Cardiac atrium fibroblast (primary cell): ENCODE results near the gene PCDHGA6. TPM values are rescaled to one million over a fixed set of nuclear protein-coding genes. Genes with fewer than 3 reads are reported as not detected.

Experiments used
- total RNA-seq: library from RNA; depleted of rRNA; stranded (reverse); fragments of >200 nt; gene quantifications from 2 replicates; pipeline ENCODE4 v1.2.3, GENCODE V29; 2015

Gene PCDHGA6
- 1.1 and 3.4 TPM in 2 replicates for total RNA-seq

DNA sequence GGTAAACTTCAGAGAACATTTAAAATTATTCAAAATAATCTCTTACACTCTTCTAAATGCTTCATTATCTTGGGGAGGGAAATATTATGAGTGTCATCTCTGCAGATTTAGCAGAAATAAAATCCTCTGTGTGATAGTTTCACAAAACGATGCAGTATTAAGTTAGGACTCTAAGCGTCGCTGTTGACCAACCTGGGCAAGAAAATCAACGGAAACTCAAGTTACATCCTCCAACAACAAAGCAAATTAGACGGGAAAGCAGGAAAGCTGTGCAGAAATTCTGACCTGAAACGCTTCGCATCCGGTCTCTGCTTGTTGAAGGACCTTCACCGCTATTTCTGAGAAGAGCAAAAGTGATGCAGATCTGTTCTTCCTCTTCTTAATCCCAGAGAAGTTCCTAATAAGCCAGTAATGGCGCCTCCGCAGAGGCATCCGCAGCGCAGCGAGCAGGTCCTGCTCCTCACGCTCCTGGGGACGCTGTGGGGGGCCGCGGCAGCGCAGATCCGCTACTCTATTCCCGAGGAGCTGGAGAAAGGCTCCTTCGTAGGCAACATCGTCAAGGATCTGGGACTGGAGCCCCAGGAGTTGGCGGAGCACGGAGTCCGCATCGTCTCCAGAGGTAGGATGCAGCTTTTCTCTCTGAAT, at the start of gene PCDHGA6:
PCDHGA6 (plus strand) TSS at position 219 of the 645 bp plus-strand sequence; CDS start at position 412, 193 bp downstream.

DNA sequence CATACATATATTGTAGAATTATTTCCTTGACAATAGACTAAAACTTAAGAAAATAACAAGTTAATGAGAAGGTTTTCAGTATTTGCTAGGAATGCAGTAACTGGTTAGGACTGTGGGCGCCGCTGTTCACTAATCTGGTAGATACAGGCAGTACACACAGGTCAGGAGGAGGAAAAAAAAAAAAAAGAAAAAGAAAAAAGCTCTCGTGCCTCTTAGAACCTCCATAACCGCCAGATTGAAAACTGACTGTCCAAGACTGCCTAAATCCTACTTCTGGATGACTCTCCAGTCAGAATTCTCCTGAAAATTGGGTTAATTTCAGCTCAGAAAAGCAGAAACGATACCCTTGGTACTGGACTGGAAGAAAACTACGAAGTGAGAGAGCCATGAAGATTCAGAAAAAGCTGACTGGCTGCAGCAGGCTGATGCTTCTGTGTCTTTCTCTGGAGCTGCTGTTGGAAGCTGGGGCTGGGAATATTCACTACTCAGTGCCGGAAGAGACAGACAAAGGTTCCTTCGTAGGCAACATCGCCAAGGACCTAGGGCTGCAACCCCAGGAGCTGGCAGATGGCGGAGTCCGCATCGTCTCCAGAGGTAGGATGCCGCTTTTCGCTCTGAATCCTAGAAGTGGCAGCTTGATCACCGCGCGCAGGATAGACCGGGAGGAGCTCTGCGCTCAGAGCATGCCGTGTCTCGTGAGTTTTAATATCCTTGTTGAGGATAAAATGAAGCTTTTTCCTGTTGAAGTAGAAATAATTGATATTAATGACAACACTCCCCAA, 43.2 kb upstream of the PCDHGA6 start, which contains the start of gene PCDHGA1:
PCDHGA1 (plus strand) TSS at position 216 of the 782 bp plus-strand sequence.

DNA sequence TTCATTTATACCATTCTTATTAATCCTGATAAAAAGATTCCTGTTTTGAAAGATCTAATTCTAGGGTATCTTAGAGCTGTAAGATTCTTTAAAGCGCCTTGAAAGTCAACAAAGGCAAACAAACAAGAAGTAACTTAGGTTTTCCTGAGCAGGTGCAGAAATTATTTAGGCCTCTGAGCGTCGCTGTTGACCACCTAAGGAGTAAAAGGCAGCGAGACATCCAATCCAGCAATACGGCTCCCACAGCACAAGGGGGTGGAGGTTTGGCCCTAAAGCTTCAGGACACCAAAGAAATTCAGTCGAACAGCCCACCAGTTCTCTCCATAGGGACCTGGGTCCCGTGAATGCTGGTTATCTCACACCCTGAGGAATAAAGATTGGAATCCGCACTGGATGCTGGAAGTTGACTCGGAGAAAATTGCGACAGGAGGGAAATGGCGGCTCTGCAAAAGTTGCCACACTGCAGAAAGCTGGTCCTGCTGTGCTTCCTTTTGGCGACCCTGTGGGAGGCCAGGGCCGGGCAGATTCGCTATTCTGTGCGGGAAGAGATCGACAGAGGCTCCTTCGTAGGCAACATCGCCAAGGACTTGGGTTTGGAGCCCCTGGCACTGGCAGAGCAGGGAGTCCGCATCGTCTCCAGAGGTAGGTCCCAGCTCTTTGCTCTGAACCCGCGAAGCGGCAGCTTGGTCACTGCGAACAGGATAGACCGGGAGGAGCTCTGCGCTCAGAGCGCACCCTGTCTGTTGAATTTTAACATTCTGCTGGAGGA, 35.0 kb upstream of the PCDHGA6 start, which contains the start of gene PCDHGA2:
PCDHGA2 (plus strand) TSS at position 223 of the 769 bp plus-strand sequence.

DNA sequence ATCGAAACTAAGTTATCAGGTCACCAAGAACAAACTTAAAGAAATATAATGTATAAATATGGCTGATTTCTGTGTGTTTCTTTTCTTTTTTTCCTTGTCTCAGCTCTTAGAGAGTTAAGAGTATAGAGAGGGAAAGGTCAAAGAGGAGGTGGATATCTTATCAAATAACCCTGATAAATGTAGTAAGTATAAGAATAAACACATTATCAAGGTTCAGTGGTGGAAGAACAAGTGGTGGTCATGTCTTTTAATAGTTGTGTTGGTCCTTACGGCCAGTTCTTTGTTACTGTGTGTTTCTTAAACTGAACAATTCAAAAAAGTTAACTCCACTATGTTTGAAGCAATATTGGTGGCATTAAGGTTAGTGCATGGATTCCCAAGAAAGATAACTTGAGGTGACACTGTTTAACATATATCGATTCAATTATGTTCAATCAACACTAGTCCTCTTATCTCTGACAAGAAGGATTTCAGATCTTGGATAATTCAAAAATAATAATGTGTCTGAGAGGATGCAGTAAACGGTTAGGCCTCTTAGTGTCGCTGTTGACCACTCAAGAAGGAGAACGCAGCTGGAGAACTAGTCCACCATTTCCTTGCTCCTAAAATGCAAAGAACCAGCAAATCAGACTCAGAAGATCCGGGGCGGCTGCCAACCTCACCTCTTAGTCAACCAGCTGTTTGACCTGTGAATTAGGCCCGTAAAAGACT, 30.3 kb upstream of the PCDHGA6 start, which contains the start of gene PCDHGA3:
PCDHGA3 (plus strand) TSS at position 588 of the 711 bp plus-strand sequence. CDS start 205 bp downstream, outside the sequence.

DNA sequence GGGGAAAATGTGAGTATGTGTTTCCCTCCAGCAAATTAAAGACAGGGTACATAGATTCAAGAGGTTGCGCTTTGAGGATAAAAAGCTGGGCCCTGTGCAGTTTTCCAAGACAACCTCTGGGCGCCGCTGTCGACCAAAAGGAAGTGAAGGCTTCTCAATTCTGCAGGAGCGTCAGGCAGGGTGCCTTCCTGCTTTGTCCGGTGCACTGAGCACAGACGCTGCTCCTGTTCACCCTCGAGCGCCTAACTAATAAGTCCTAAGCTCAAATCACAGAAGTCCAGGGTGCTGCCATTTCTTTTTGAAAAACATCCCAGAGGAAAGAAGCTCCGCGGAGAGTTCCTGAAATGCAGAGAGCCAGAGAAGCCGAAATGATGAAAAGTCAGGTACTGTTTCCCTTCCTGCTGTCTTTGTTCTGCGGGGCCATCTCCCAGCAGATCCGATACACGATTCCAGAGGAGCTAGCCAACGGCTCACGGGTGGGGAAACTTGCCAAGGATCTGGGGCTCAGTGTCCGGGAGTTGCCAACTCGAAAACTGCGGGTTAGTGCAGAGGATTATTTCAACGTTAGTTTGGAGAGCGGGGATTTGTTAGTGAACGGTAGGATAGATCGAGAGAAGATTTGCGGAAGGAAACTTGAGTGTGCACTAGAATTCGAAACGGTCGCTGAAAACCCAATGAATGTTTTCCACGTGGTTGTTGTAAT, 23.6 kb upstream of the PCDHGA6 start, which contains the start of gene PCDHGB1:
PCDHGB1 (plus strand) TSS at position 183 of the 703 bp plus-strand sequence; CDS start at position 345, 162 bp downstream.

DNA sequence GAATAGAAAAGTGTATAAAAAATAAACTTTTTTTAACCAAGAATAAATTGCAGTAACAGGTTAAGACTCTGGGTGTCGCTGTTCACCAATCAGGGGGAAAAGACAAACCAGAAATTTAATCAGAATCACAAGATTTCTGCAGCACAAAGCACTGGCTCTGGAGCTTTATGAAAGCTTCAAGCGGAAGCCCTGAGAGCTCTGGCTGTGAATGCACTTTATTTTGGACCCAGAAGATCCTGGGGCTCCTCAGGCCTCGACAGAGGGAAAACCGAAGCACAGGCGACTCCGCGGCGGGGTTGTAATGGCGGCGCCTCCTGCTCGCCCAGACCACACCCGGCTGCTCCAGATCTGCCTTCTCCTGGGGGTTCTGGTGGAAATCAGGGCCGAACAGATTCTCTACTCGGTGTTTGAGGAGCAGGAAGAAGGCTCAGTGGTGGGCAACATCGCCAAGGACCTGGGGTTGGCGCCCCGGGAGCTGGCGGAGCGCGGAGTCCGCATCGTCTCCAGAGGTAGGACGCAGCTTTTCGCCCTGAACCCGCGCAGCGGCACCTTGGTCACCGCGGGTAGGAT, 18.7 kb upstream of the PCDHGA6 start, which contains the start of gene PCDHGA4:
PCDHGA4 (plus strand) TSS at position 122 of the 570 bp plus-strand sequence; CDS start at position 209, 87 bp downstream.

DNA sequence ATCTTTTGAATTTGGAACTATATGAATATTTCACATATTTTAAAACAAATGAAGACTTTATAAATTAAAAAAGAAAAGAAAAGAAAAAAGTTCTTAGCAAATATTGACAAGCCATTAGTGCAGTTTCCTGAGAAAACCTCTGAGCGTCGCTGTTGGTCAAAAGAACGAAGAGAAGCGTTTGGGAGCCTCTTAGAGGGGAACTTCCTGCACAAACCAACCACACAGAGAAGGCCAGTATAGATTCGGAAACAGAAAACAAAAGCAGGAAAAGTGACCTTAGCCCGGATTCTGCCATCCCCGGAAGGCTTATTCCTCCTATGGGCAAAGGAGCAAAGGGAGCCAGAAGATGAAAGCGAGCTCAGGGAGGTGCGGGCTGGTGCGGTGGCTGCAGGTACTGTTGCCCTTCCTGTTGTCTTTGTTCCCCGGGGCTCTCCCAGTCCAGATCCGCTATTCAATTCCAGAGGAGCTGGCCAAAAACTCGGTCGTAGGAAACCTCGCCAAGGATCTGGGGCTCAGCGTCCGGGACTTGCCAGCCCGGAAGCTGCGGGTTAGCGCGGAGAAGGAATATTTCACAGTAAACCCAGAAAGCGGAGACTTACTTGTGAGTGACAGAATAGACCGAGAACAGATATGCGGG, 13.8 kb upstream of the PCDHGA6 start, which contains the start of gene PCDHGB2:
PCDHGB2 (plus strand) TSS at position 205 of the 637 bp plus-strand sequence; CDS start at position 347, 142 bp downstream.

DNA sequence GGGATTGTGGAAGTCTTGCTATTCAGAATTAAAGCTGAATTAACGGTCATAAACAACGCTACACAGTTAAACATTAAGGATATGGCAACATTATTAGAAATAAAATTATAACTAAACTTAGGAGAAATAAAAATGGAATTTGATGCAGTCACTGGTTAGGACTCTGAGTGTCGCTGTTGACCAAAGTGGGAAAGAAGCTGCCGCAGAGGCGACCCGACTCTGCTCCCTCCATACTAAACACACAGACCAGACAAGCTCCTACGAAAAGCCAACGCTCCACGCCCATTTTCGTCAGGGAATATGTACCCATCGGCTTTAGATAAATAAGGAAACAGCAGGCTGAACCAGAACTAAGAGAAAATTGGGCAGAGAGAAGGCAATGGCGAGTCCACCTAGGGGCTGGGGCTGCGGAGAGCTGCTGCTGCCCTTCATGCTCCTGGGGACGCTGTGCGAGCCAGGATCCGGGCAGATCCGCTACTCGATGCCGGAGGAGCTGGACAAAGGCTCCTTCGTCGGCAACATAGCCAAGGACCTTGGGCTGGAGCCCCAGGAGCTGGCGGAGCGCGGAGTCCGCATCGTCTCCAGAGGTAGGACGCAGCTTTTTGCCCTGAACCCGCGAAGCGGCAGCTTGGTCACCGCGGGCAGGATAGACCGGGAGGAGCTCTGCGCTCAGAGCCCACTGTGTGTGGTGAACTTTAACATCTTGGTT, 9.6 kb upstream of the PCDHGA6 start, which contains the start of gene PCDHGA5:
PCDHGA5 (plus strand) TSS at position 211 of the 709 bp plus-strand sequence; CDS start at position 380, 169 bp downstream.

DNA sequence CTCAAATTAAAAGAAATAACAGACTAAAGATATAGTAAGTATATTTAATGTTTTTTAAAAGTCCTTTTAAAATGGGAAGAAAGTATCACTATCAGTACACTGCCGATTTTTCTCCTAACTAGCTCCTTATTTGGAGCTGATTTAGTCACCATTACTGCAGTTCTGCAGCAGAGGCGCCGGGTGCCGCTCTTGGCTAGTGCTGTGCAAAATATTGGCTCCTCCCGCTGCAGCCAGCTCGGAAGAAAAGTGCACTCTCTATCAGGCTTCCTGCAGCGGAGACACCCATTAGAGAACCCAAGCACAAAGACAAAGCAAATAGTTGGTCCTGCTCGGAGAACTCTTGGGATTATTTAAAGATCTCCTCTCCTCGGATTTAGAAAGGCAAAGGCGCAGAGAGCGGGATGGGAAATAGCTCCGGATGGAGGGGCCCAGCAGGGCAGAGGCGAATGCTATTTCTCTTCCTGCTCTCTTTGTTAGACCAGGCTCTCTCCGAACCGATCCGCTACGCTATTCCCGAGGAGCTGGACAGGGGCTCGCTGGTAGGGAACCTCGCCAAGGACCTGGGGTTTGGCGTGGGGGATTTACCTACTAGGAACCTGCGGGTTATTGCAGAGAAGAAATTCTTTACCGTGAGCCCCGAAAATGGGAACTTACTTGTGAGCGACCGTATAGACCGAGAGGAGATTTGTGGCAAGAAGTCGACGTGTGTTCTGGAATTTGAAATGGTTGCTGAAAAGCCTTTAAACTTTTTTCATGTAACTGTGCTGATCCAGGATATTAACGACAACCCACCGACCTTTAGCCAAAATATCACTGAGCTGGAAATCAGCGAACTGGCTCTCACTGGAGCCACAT, 3.5 kb upstream of the PCDHGA6 start, which contains the start of gene PCDHGB3:
PCDHGB3 (plus strand) TSS at position 249 of the 855 bp plus-strand sequence; CDS start at position 402, 153 bp downstream.

DNA sequence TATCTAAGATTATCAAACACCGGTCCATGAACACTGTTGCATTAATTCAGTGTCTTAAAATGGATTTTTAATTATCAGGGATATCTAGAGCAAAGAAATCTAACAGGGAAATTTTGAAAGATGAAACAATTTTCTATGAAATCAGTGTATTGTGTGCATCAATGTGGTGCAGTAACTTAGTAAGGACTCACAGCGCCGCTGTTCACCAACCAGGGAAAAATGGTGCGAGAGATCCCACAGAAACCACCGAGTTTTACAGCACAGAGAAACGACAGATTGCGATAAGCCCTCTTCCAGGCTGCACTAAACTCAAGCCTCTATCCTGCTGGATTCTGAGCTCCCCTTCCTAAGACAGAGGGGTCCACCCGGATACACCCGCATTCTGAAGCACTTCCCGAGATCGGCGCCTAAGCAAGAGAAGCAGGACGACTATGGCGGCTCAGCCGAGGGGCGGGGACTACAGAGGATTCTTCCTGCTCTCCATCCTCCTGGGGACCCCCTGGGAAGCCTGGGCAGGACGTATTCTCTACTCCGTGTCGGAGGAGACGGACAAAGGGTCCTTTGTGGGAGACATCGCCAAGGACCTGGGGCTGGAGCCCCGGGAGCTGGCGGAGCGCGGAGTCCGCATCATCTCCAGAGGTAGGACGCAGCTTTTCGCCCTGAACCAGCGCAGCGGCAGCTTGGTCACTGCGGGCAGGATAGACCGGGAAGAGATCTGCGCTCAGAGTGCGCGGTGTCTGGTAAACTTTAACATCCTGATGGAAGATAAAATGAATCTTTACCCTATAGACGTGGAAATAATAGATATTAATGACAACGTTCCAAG, 9.0 kb downstream of the PCDHGA6 start, which contains the start of gene PCDHGA7:
PCDHGA7 (plus strand) TSS at position 274 of the 826 bp plus-strand sequence; CDS start at position 432, 158 bp downstream.

DNA sequence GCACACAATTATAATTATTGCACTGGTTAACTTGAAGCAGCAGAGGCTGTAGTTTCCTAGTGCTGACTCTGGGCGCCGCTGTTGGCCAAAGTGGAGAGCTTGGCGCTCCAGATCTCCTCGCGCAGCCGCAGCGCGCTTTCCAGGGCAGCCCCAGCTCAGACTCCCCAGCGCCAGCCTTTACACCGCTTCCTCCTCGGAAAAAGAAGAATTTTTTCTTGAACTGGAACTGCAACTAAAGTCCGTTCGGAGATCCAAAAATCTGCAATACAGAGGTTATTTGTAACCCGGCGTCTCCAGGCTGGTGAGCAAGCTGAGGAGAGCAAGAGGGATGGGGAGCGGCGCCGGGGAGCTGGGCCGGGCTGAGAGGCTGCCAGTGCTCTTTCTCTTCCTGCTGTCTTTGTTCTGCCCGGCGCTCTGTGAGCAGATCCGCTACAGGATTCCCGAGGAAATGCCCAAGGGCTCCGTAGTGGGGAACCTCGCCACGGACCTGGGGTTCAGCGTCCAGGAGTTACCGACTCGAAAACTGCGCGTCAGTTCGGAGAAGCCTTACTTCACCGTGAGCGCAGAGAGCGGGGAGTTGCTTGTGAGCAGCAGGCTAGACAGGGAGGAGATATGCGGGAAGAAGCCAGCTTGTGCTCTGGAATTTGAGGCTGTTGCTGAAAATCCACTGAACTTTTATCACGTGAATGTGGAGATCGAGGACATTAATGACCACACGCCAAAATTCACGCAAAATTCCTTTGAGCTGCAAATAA, 14.0 kb downstream of the PCDHGA6 start, which contains the start of gene PCDHGB4:
PCDHGB4 (plus strand) TSS at position 142 of the 755 bp plus-strand sequence; CDS start at position 329, 187 bp downstream.

DNA sequence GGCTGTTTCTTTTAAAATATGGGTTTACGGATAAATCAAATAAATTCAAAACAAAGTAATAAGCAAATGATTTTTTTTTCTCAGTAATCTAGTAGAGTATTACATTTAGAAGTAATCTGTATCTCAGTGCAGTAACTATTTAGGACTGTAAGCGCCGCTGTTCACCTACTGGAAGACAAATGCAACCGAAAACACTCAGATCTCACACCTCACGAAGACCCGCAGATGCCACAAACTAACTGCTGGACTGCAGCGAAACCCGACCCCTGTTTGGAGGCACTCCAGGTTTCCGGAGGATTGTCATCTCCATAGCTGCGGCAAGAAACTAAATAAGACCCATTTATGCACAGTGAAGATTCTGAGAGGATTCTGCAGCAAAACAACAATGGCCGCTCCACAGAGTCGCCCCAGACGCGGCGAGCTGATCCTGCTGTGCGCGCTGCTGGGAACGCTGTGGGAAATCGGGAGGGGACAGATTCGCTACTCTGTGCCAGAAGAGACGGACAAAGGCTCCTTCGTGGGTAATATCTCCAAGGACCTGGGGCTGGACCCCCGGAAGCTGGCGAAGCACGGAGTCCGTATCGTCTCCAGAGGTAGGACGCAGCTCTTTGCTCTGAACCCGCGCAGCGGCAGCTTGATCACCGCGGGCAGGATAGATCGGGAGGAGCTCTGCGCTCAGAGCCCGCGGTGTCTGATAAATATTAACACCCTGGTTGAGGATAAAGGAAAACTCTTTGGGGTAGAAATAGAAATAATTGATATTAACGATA, 18.9 kb downstream of the PCDHGA6 start, which contains the start of gene PCDHGA8:
PCDHGA8 (plus strand) TSS at position 205 of the 770 bp plus-strand sequence; CDS start at position 386, 181 bp downstream.

DNA sequence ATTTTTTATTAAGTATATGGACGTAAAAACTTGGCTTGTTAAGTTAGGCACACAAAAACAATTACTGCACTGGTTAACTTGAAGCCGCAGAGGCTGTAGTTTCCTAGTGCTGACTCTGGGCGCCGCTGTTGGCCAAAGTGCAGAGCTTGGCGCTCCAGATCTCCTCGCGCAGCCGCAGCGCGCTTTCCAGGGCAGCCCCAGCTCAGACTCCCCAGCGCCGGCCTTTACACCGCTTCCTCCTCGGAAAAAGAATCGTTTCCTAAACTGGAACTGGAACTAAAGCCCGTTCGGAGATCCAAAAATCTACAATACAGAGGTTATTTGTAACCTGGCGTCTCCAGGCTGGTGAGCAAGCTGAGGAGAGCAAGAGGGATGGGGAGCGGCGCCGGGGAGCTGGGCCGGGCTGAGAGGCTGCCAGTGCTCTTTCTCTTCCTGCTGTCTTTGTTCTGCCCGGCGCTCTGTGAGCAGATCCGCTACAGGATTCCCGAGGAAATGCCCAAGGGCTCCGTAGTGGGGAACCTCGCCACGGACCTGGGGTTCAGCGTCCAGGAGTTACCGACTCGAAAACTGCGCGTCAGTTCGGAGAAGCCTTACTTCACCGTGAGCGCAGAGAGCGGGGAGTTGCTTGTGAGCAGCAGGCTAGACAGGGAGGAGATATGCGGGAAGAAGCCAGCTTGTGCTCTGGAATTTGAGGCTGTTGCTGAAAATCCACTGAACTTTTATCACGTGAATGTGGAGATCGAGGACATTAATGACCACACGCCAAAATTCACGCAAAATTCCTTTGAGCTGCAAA, 24.3 kb downstream of the PCDHGA6 start, which contains the start of gene PCDHGB5:
PCDHGB5 (plus strand) TSS at position 192 of the 796 bp plus-strand sequence; CDS start at position 373, 181 bp downstream.

DNA sequence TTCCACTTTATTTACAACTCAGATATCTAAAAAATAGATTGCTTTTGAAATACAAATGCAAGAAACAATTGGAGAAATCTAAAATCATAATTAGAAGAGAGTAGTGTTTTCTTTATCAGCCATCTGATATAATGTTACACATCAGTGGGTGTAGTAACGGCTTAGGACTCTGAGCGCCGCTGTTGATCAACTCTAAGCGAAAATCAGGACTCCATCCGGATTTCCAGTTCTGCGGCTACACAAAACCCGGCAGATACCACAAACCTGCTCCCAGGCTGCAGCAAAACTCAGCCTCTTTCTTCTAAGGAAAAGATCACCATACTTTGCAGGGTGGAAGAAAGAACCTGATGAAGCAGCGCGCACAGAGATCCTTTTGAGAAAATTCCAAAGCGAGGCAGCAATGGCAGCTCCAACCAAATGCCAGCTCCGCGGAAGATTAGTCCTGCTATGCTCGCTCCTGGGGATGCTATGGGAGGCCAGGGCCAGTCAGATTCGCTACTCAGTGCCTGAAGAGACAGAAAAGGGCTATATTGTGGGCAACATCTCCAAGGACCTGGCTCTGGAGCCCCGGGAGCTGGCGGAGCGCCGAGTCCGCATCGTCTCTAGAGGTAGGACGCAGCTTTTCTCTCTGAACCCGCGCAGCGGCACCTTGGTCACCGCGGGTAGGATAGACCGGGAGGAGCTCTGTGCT, 29.0 kb downstream of the PCDHGA6 start, which contains the start of gene PCDHGA9:
PCDHGA9 (plus strand) TSS at position 226 of the 691 bp plus-strand sequence; CDS start at position 401, 175 bp downstream.

